GM18511 (cell line): ENCODE results near the gene PALLD.
A peak's percentile ranks its signal among the peaks of the same experiment; 100 is the strongest.
"Not testable (repeated sequence)": the region's sequence is repeated elsewhere in the genome, so short reads cannot be mapped to it uniquely, and the experiment has no call there.

ENCODE experiments used
- ATAC-seq: cut with Tn5 transposase; IDR thresholded peaks from one replicate; pipeline ENCODE4 v1.9.1; 2021; ENCODE audit warnings: mild to moderate bottlenecking, moderate library complexity; ENCODE audit not compliant: unreplicated experiment

Gene PALLD

GRCh38 chr4:168496834-168497233 is at the start of gene PALLD:
Gene PALLD, plus strand, starts transcription at chr4:168497052.
- ATAC-seq: no peak

DNA sequence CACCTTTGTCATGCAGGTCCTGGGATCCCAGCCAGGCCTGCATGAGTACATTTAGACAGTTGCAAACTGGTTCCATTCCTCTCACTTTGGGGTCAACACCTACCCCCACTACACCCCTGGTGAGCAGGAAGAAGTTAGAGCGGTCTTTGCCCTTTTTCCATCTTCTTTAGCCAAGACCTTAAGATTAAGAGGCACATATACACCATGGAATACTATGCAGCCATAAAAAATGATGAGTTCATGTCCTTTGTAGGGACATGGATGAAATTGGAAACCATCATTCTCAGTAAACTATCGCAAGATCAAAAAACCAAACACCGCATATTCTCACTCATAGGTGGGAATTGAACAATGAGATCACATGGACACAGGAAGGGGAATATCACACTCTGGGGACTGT is 47.8 kb upstream of the PALLD start:
- not testable (repeated sequence) for ATAC-seq

- ATAC-seq: no peak
These were observed 47.0 kb upstream of the PALLD start for GRCh38 chr4:168449719-168450452.

- ATAC-seq: peak; percentile 59
These were observed 45.5 kb upstream of the PALLD start for GRCh38 chr4:168451331-168451730.

GRCh38 chr4:168451744-168452390 is 45.0 kb upstream of the PALLD start:
- ATAC-seq: peak; percentile 96

DNA sequence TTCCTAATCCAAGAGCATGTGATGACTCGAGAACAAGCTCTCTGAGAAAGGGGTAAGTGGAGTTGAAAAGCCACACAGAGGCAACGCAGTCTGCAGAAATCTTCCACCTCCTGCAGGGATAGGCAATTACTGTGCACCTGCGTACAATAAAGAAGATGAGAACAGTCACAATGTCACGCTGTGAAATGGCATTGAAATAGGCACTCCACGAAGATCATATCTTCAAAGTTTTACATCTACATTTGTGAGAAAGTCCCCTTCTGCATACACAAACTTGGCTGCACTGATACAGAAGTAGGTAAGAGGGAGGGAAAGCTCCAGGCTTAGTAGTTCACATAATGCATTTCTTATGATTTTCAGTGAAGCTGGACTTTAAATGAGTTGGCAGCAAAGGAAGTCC is 43.7 kb upstream of the PALLD start:
- ATAC-seq: no peak

- ATAC-seq: not testable (repeated sequence)
These were observed 38.6 kb upstream of the PALLD start for GRCh38 chr4:168458256-168458655.

- ATAC-seq: no peak
These were observed 35.0 kb upstream of the PALLD start for GRCh38 chr4:168461821-168462220.

DNA sequence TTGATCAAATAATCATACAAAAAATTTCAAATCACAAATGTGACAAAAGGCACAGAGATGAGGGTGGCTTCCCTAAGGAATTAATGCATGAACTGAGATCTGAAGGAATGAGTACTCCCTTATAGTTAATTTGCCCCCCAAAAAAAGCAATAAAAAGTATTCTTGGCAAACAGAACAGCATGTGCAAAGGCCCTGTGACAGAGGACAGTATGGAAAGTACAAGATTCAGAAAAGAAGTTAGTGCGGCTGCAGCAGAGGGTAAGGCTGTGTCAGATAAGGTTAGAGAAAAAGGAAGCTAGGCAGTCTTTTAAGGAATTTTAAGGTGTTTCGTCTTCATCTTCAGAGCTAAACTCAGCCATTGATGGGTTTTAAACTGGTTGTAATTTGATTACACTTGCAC is 23.9 kb upstream of the PALLD start:
- no peak for ATAC-seq

GRCh38 chr4:168474660-168475320 is 22.1 kb upstream of the PALLD start:
- ATAC-seq: no peak

DNA sequence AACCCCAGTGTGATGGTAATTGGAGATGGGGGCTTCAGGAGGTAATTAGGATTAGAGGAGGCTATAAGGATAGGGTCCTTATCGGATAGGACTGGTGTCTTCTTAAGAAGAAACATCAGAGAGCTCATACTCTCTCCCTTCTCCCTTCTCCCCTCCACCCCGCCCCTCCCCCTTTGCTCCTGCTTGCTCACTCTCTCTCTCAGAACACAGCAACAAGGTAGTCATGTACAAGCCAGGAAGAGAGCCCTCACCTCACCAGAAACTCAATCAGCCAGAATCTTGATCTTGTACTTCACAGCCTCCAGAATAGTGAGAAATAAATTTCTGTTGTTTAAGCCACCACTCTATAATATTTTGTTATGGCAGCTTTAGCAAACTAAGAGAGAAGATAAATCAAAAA is 21.1 kb upstream of the PALLD start:
- ATAC-seq: no peak

DNA sequence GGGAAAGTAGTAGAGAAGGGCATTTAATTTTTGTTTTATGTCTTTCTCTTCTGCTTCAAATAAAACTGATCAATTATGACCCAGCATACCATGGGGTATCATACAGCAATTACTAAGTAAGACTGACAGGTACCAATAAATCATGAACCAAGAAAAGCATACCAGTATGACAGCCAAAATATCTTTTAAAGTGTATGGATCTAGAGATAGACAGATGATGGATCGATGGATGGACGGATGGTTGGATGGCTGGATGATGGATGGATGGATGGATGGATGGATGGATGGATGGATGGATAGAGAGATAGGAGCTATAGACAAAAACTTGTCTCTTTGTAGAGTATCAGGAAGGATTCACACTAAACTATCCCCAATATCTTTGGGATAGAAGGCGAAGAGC is 18.0 kb upstream of the PALLD start:
- ATAC-seq: no peak

GRCh38 chr4:168480931-168481611 is 15.8 kb upstream of the PALLD start:
- ATAC-seq: peak; percentile 42

DNA sequence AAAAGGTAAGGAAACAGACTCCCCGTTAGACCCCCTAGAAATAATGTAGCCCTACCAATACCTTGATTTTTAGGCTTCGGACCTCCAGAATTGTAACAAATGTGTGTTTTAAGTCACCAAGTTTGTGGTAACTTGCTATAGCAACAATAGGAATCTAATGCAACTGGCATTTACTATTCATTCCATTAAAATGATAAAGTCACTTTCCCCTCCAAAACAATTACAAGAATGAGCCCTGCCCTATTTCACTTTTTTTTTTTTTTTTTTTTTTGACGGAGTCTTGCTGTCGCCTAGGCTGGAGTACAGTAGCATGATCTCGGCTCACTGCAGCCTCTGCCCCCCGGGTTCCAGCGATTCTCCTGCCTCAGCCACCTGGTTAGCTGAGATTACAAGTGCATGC is 13.0 kb upstream of the PALLD start:
- ATAC-seq: no peak

GRCh38 chr4:168484626-168485025 is 12.2 kb upstream of the PALLD start:
- no peak for ATAC-seq

DNA sequence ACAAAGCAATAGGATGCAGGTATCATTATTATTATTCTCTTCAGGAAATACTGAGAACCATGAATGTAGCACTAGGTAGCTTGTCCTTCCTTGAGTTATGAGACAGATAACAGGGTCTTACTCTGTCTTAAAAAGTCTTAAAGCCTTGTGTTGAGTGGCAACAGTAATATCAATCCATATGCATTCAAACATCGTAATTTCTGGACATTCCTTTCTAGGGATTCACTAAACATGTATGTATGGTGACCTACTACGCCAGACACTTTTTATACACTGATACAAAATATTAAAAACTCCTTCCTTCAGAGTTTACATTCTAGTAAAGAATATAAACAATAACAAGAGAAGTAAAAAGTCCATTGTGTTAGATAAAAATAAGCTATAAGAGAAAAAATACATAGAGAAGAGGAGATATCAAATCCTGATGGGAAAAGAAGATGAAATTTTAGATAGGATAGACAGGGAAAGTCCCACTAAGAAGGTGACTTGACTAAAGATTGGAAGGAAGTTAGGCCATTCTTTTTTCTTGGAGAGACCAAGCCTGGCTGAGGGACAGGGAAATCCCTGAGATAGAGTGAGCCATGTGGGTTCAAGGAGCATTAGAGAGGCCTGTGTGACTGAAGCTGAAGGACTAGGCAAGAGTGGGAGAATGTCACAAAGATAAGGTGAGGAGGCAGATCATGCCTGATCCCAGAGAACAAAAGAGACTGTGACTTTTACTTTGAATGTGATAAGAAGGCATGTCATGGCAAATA is 11.5 kb upstream of the PALLD start:
- no peak for ATAC-seq

DNA sequence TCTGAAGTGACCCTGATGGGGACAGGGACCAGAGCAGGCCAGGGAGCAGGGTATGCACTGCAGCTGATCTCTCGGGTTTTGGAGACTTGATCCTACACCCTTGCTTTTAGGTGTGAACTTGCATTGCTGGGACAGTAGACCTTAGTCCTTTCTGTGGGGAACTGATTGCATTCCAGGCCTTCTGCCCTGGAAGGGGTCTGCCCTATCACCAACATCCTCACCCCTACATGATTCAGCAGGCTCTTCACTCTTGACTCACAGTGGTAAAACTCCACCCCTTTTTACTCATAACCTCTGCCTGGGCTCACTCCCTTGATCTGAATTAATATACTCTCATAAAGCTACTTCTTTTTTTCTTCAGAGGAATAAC is 10.0 kb upstream of the PALLD start:
- ATAC-seq: no peak

- ATAC-seq: no peak
These were observed 9.4 kb upstream of the PALLD start for GRCh38 chr4:168487282-168488035.

- no peak for ATAC-seq
These were observed 8.0 kb upstream of the PALLD start for GRCh38 chr4:168488869-168489274.

DNA sequence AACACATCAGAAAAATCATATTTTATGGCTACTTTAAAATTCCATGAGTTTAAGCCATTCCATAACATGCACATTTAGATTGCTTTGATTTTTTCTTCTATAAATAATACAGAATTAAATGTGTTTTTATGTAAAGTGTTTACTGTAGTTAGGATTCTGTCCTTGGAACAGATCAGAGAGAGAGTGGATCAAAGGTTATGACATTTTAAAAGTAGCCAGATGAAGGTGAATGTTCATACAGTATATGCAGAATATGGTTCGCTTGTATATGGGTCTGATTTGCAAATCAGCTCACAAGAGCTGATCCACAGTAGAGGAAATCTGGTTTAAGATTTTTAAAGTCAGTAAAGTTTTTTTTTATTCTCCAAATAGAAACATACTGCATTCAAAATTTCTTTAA is 7.2 kb upstream of the PALLD start:
- no peak for ATAC-seq
